Kidney (tissue), 14 donors: Measurements from ENCODE around the gene ANOS1. TPM values are rescaled to one million over a fixed set of nuclear protein-coding genes. Genes with fewer than 3 reads are reported as not detected.

ENCODE experiments used
- DNase-seq, 5 donors: peaks; one replicate each; pipeline ENCODE4 v3.0.0-alpha.2; 2013 to 2020
- FAIRE-seq: peaks from 2 replicates; lab custom pipeline; 2012; peaks lifted over from hg19 to GRCh38; lab: Jason Lieb, UNC
- H3K27ac ChIP-seq, 2 donors: one replicate each; pipeline ENCODE4 v1.7.0; 2013; ENCODE audit warnings: low read depth in 2 of 2, low read length in 2 of 2, inconsistent platforms in 1 of 2
- H3K27me3 ChIP-seq: one replicate; pipeline ENCODE4 v1.7.1; 2013; ENCODE audit warnings: low read length, inconsistent platforms; ENCODE audit not compliant: control insufficient read depth, insufficient read depth
- H3K36me3 ChIP-seq, 3 donors: one replicate each; pipeline versions ENCODE4 v1.7.0 to v1.7.1; 2013; ENCODE audit warnings: low read length in 3 of 3, control low read depth in 1 of 3, inconsistent platforms in 1 of 3; ENCODE audit not compliant: insufficient read depth in 3 of 3, control insufficient read depth in 2 of 3
- H3K4me1 ChIP-seq, 3 donors: one replicate each; pipeline versions ENCODE4 v1.7.0 to v1.7.1; 2013; ENCODE audit warnings: low read length in 3 of 3, inconsistent platforms in 1 of 3, low read depth in 1 of 3; ENCODE audit not compliant: control insufficient read depth in 2 of 3, insufficient read depth in 2 of 3
- H3K4me3 ChIP-seq, 3 donors: one replicate each; pipeline versions ENCODE4 v1.7.0 to v1.8.1; 2013; ENCODE audit warnings: low read length in 3 of 3, control low read depth in 1 of 3, inconsistent platforms in 1 of 3
- H3K9ac ChIP-seq, 3 donors: one replicate each; pipeline versions ENCODE4 v1.7.0 to v1.7.1; 2013; ENCODE audit warnings: low read length in 3 of 3, control low read depth in 1 of 3, inconsistent platforms in 1 of 3
- H3K9me3 ChIP-seq, 3 donors: one replicate each; pipeline versions ENCODE4 v1.7.0 to v1.7.1; 2013; ENCODE audit warnings: low read length in 3 of 3, control low read depth in 1 of 3, inconsistent platforms in 1 of 3; ENCODE audit not compliant: control insufficient read depth in 2 of 3, insufficient read depth in 1 of 3
- CTCF ChIP-seq: IDR thresholded peaks from 3 replicates; pipeline ENCODE4 v1.5.1; 2012; ENCODE audit warnings: mild to moderate bottlenecking, moderate library complexity, borderline replicate concordance; ENCODE audit not compliant: insufficient read depth; ENCODE audit errors: extremely low read depth
- intact Hi-C: fragments of 100-400 bp; cut with DNase I; formaldehyde crosslinking; loops from one replicate; pipeline ENCODE4 v1.11.1; 2022
- polyA plus RNA-seq: library from polyadenylated mRNA; stranded (reverse); fragments of 350-450 nt; fragmentation: Illumina TruSeq; extraction: RNeasy Lipid Tissue Mini Kit (QIAGEN cat#74804); gene quantifications from one replicate; pipeline ENCODE4 v1.2.3, GENCODE V29; 2014; ENCODE audit warnings: low read depth, low replicate concordance; ENCODE audit not compliant: insufficient read depth
- total RNA-seq: library from RNA; stranded (reverse); fragmentation: NEBNext Ultra II Directional; extraction: Animal tissue kit (Norgen Biotek cat#: 25700); gene quantifications from one replicate; pipeline ENCODE4 v1.2.1, GENCODE V29; 2021
- donor health status: control.
- donor health status: control.
- donor health status: control.
- donor health status: control.
- donor health status: control.
- donor health status: DM: yes; HTN: yes; CAD: no.
- donor health status: Normal renal cell carcinoma (clear cell type).

The ANOS1 gene
- total and polyA plus RNA-seq, 2 donors from 2014 or later = 0.69 to 2.3 TPM

- no peak for TF ChIP-seq CTCF
- H3K4me3 ChIP-seq = no peak overlapping the region
- H3K27me3 ChIP-seq = no peaks in the 10 kb centered on the region
- FAIRE-seq = no peak
- no peaks in the 10 kb centered on the region for H3K36me3 ChIP-seq
- no peak overlapping the region for H3K27ac ChIP-seq
- DNase-seq = no peak
- intact Hi-C loops = no loop called here
- no peaks in the 10 kb centered on the region for H3K4me1 ChIP-seq
- no peaks in the 10 kb centered on the region for H3K9me3 ChIP-seq
- no peak overlapping the region for H3K9ac ChIP-seq
Observed at GRCh38 chrX:8632924-8633323, 99.0 kb downstream of the ANOS1 start.

GRCh38 chrX:8629871-8630270 is 102.1 kb downstream of the ANOS1 start:
- no peaks in the 10 kb centered on the region for H3K9me3 ChIP-seq
- no peaks in the 10 kb centered on the region for H3K27me3 ChIP-seq
- no peak overlapping the region for H3K4me3 ChIP-seq
- intact Hi-C loops = no loop called here
- H3K27ac ChIP-seq = no peak overlapping the region
- H3K4me1 ChIP-seq = no peaks in the 10 kb centered on the region
- no peak for FAIRE-seq
- no peak for TF ChIP-seq CTCF
- H3K9ac ChIP-seq = no peak overlapping the region
- DNase-seq = no peak
- no peaks in the 10 kb centered on the region for H3K36me3 ChIP-seq

GRCh38 chrX:8627796-8628195 is 104.1 kb downstream of the ANOS1 start:
- H3K27me3 ChIP-seq = no peaks in the 10 kb centered on the region
- intact Hi-C loops = no loop called here
- FAIRE-seq = no peak

More at GRCh38 chrX:8627796-8628195, 104.1 kb downstream of the ANOS1 start:
- H3K9ac ChIP-seq = no peak overlapping the region
- H3K27ac ChIP-seq = no peak overlapping the region
- no peak overlapping the region for H3K4me3 ChIP-seq
- no peak for TF ChIP-seq CTCF
- H3K9me3 ChIP-seq = no peaks in the 10 kb centered on the region
- no peak for DNase-seq
- H3K4me1 ChIP-seq = no peaks in the 10 kb centered on the region
- no peaks in the 10 kb centered on the region for H3K36me3 ChIP-seq
